ENCODE data around the gene SOS1. TPM values are rescaled to one million over a fixed set of nuclear protein-coding genes. Genes with fewer than 3 reads are reported as not detected.

SOS1 gene
- 35.3 TPM for total RNA-seq (ENCODE audit: unreplicated experiment)
- long read RNA-seq, partial matches to known transcripts = 1 of 3 reads
- long read RNA-seq, other reads (novel, unspliced or antisense) = 2 of 3 reads

DNA sequence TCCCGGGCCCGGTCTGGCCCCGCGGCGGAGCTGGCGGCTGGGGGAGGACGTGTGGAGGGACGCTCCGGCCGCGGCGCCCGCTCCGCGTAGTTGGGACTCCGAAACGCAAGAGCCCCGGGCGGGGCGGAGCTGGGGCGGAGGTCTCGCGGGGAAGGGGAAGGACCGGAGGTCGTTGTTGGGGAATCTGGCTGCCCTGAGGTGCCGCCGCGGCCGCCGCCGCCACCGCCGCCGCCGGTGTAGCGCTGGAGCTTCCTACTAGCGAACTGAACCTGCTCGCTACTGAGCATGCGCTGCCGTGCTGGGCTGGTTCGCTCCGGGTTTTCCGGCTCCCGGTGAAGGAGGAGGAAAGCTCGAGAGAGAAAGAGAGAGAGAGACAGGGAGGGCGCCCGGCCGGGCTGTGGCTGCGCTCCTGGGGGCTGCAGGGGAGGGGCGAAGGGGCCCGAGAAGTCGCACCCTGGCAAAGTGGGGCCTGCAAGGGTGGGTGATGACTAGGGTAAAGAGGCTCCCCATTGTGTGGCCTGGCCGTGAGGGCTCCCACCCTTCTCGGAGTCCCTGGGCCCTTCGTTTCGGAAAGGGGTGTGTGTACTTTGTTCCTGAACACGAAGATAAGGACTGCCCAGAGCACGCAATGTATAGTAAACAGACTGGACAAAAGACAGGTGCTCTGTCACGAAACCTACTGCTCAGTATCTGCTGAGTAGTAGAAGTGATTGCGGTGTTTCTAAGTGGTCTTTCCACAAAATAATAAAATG lies at the start of gene SOS1:
Gene SOS1, minus strand, starts transcription at position 281 of the 752 bp plus-strand sequence. CDS start 629 bp downstream, outside the sequence.
- Mint-ChIP-seq H3K36me3 (ENCODE audit: low read depth, unreplicated experiment) (peaks cover 28% of the 10 kb centered on the region), H3K4me1 (ENCODE audit: unreplicated experiment) (peaks cover 49% of the 10 kb centered on the region), H3K9me3 (ENCODE audit: unreplicated experiment) (no peaks in the 10 kb centered on the region), H3K4me3 (ENCODE audit: unreplicated experiment) (peak within 1 kb of the TSS; percentile 97), H3K27me3 (ENCODE audit: unreplicated experiment) (peaks cover 24% of the 10 kb centered on the region), H3K27ac (ENCODE audit: unreplicated experiment) (peak within 1 kb of the TSS; percentile 93)
- TF ChIP-seq, protein P1, sequence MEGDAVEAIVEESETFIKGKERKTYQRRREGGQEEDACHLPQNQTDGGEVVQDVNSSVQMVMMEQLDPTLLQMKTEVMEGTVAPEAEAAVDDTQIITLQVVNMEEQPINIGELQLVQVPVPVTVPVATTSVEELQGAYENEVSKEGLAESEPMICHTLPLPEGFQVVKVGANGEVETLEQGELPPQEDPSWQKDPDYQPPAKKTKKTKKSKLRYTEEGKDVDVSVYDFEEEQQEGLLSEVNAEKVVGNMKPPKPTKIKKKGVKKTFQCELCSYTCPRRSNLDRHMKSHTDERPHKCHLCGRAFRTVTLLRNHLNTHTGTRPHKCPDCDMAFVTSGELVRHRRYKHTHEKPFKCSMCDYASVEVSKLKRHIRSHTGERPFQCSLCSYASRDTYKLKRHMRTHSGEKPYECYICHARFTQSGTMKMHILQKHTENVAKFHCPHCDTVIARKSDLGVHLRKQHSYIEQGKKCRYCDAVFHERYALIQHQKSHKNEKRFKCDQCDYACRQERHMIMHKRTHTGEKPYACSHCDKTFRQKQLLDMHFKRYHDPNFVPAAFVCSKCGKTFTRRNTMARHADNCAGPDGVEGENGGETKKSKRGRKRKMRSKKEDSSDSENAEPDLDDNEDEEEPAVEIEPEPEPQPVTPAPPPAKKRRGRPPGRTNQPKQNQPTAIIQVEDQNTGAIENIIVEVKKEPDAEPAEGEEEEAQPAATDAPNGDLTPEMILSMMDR (IDR thresholded peaks at IDR 0.05; ENCODE audit: unreplicated experiment) = no peak
- peak; percentile 96 for DNase-seq (ENCODE audit: low spot score)

DNA sequence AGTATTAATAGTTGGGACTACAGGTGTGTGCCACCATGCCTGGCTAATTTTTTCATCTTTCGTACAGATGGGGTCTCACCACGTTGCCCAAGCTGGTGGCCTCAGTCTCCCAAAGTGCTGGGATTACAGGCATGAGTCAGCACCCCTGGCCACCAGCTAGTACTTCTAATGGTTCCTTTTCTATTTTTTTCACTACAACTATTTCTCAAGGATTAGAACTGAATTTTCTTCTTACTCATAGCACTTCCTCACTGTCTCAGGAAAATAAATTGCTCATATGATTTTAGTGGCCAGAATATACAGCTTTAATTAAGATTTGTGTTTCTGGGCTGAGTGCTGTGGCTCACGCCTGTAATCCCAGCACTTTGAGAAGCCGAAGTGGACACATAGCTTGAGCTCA lies 43.2 kb upstream of the SOS1 start:
- no peak overlapping the region for H3K27ac Mint-ChIP-seq (ENCODE audit: unreplicated experiment)
- DNase-seq (ENCODE audit: low spot score) = no peak
- H3K4me1 Mint-ChIP-seq (ENCODE audit: unreplicated experiment) = no peaks in the 10 kb centered on the region
- no peaks in the 10 kb centered on the region for H3K27me3 Mint-ChIP-seq (ENCODE audit: unreplicated experiment)
- no peaks in the 10 kb centered on the region for H3K9me3 Mint-ChIP-seq (ENCODE audit: unreplicated experiment)
- no peaks in the 10 kb centered on the region for H3K36me3 Mint-ChIP-seq (ENCODE audit: low read depth, unreplicated experiment)
- TF ChIP-seq, protein P1 (IDR thresholded peaks at IDR 0.05; ENCODE audit: unreplicated experiment) = no peak
- H3K4me3 Mint-ChIP-seq (ENCODE audit: unreplicated experiment) = no peak overlapping the region

DNA sequence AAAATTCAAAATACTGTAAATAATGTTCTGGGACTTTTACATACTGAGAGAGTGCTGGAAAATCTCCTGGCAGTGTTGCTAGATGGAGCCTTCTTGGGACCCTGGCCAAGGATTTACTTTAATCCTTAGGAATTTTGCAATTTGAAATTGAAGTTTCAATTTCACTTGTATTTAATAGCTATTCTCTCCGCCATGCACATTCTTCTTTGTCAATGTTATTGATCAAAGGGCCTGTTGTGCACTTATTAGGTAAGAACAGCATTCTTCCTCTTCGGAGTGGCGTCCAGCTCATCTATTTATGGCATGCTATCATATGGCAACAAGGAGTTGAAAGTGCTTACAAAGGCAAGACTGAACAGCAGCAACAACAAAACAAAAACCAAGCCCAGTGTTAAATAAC lies 40.1 kb upstream of the SOS1 start:
- TF ChIP-seq, protein P1 (IDR thresholded peaks at IDR 0.05; ENCODE audit: unreplicated experiment) = no peak
- H3K27ac Mint-ChIP-seq (ENCODE audit: unreplicated experiment) = no peak overlapping the region
- H3K4me3 Mint-ChIP-seq (ENCODE audit: unreplicated experiment) = no peak overlapping the region
- H3K9me3 Mint-ChIP-seq (ENCODE audit: unreplicated experiment) = no peaks in the 10 kb centered on the region
- no peak for DNase-seq (ENCODE audit: low spot score)
- H3K36me3 Mint-ChIP-seq (ENCODE audit: low read depth, unreplicated experiment) = no peaks in the 10 kb centered on the region
- no peaks in the 10 kb centered on the region for H3K27me3 Mint-ChIP-seq (ENCODE audit: unreplicated experiment)
- no peaks in the 10 kb centered on the region for H3K4me1 Mint-ChIP-seq (ENCODE audit: unreplicated experiment)

DNA sequence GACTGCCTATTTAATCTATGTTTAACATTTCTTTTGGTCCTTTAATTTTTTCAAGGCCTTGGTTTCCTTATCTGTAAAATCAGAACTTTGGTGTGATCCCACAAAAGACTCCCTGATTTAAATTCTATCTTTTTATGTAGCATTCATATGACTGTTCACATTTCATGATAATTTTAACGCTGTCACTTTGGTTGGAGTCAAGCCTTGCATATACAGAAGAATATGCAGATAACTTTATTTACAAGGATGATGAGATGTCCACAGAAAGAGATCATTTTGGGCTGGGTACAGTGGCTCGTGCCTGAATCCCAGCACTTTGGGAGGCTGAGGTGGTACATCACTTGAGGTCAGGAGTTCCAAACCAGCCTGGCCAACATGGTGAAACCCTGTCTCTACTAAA lies 38.4 kb upstream of the SOS1 start:
- Mint-ChIP-seq H3K9me3 (ENCODE audit: unreplicated experiment) (no peaks in the 10 kb centered on the region), H3K4me3 (ENCODE audit: unreplicated experiment) (no peak overlapping the region), H3K4me1 (ENCODE audit: unreplicated experiment) (no peaks in the 10 kb centered on the region), H3K36me3 (ENCODE audit: low read depth, unreplicated experiment) (no peaks in the 10 kb centered on the region), H3K27me3 (ENCODE audit: unreplicated experiment) (no peaks in the 10 kb centered on the region), H3K27ac (ENCODE audit: unreplicated experiment) (no peak overlapping the region)
- TF ChIP-seq, protein P1 (IDR thresholded peaks at IDR 0.05; ENCODE audit: unreplicated experiment) = no peak
- no peak for DNase-seq (ENCODE audit: low spot score)

DNA sequence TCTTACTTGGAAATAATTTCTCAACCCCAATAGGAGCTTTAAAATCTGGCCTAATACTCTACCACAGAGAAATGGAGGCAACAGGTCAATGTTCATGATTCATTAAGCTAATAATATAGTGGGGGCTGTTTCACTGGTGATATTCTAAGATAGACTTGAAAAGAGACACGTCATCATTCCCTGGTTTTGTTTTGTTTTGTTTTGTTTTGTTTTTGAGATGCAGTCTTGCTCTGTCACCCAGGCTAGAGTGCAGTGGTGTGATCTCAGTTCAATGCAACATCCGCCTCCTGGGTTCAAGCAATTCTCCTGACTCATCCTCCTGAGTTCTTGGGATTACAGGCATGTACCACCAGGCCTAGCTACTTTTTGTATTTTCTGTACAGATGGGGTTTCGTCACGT lies 37.5 kb upstream of the SOS1 start:
- no peaks in the 10 kb centered on the region for H3K9me3 Mint-ChIP-seq (ENCODE audit: unreplicated experiment)
- H3K36me3 Mint-ChIP-seq (ENCODE audit: low read depth, unreplicated experiment) = no peaks in the 10 kb centered on the region
- no peak for DNase-seq (ENCODE audit: low spot score)
- H3K27ac Mint-ChIP-seq (ENCODE audit: unreplicated experiment) = no peak overlapping the region
- no peak overlapping the region for H3K4me3 Mint-ChIP-seq (ENCODE audit: unreplicated experiment)
- TF ChIP-seq, protein P1 (IDR thresholded peaks at IDR 0.05; ENCODE audit: unreplicated experiment) = no peak
- H3K27me3 Mint-ChIP-seq (ENCODE audit: unreplicated experiment) = no peaks in the 10 kb centered on the region
- no peaks in the 10 kb centered on the region for H3K4me1 Mint-ChIP-seq (ENCODE audit: unreplicated experiment)
